MCF 10A (cell line): ENCODE measurements around the gene BICD1. TPM values are rescaled to one million over a fixed set of nuclear protein-coding genes. Genes with fewer than 3 reads are reported as not detected.

Experiments
- BruUV-seq: library from RNA; stranded (reverse); fragments of 400-500 nt; replicated peaks from 2 replicates; lab custom pipeline; 2021; lab: Mats Ljungman, UMichigan
- CTCF ChIA-PET: fragments of 300-600 bp; sonication (Branson Sonifier 250); formaldehyde crosslinking; extraction: SDS; loops from one replicate; lab custom pipeline; 2021; ENCODE audit warnings: antibody characterized with exemption, inconsistent platforms; lab: Yijun Ruan, JAX
- POLR2A ChIA-PET: fragments of 300-600, 350-650 bp; sonication (Branson Sonifier 250); formaldehyde crosslinking; extraction: SDS; loops from one replicate; lab custom pipeline; 2020; ENCODE audit warnings: antibody characterized with exemption, inconsistent platforms; lab: Yijun Ruan, JAX
- DNase-seq: peaks from one replicate; pipeline ENCODE4 v3.0.0-alpha.2; 2018; ENCODE audit not compliant: unreplicated experiment
- H3K27ac Mint-ChIP-seq: one replicate; pipeline ENCODE4 v1.8.0; 2022; ENCODE audit warnings: mild to moderate bottlenecking, low read depth, mixed read lengths; ENCODE audit not compliant: unreplicated experiment
- H3K27me3 Mint-ChIP-seq: one replicate; pipeline ENCODE4 v1.8.0; 2022; ENCODE audit warnings: mixed read lengths; ENCODE audit not compliant: insufficient read depth, unreplicated experiment
- H3K36me3 Mint-ChIP-seq: one replicate; pipeline ENCODE4 v1.8.0; 2022; ENCODE audit warnings: mild to moderate bottlenecking, moderate library complexity, mixed read lengths; ENCODE audit not compliant: insufficient read depth, unreplicated experiment
- H3K4me1 Mint-ChIP-seq: one replicate; pipeline ENCODE4 v1.8.0; 2022; ENCODE audit warnings: mixed read lengths; ENCODE audit not compliant: insufficient read depth, unreplicated experiment
- H3K4me3 Mint-ChIP-seq: one replicate; pipeline ENCODE4 v1.8.0; 2022; ENCODE audit warnings: mild to moderate bottlenecking, moderate library complexity, mixed read lengths; ENCODE audit not compliant: unreplicated experiment
- H3K9me3 Mint-ChIP-seq: one replicate; pipeline ENCODE4 v1.8.0; 2022; ENCODE audit warnings: mixed read lengths; ENCODE audit not compliant: unreplicated experiment
- CTCF ChIP-seq: fragments of 200-600 bp; IDR thresholded peaks from one replicate; pipeline ENCODE4 v1.8.0; 2022; ENCODE audit warnings: antibody characterized with exemption, mild to moderate bottlenecking; ENCODE audit not compliant: unreplicated experiment
- intact Hi-C: fragments of 100-400 bp; cut with micrococcal nuclease; formaldehyde crosslinking; loops from 2 replicates; pipeline ENCODE4 v1.14.1; 2022
- total RNA-seq: library from RNA; stranded (reverse); gene quantifications from 2 replicates; pipeline ENCODE4 v1.2.3, GENCODE V29; 2022

The BICD1 gene
- total RNA-seq, 1 experiment from 2014 or later: 49.3 TPM

- ChIA-PET CTCF (interaction anchor here (0.8 kb wide), 1 partner anchor 36 kb away, joined by 3 read pairs; no protein-coding TSS in a partner anchor), POLR2A (interaction anchor here (0.5 to 0.7 kb wide), 2 partner anchors 178 to 318 kb away, joined by 3 read pairs; no protein-coding TSS in a partner anchor)
- H3K36me3 Mint-ChIP-seq: peaks cover 6% of the 10 kb centered on the region
- intact Hi-C loops: no loop called here
- H3K27me3 Mint-ChIP-seq: no peaks in the 10 kb centered on the region
- H3K4me3 Mint-ChIP-seq: no peak overlapping the region
- no TSS peak for BruUV-seq
- DNase-seq: no peak
- TF ChIP-seq CTCF: no peak
- peaks cover 8% of the 10 kb centered on the region for H3K9me3 Mint-ChIP-seq
- no peak overlapping the region for H3K27ac Mint-ChIP-seq
- H3K4me1 Mint-ChIP-seq: peaks cover 6% of the 10 kb centered on the region
Observed at GRCh38 chr12:32252199-32253073, 145.8 kb downstream of the BICD1 start.

- no peak for TF ChIP-seq CTCF
- no peak overlapping the region for H3K4me3 Mint-ChIP-seq
- peaks cover 3% of the 10 kb centered on the region for H3K9me3 Mint-ChIP-seq
- BruUV-seq: no TSS peak
- no peak overlapping the region for H3K27ac Mint-ChIP-seq
- CTCF ChIA-PET: interaction anchor here (0.6 kb wide), 2 partner anchors 15 to 52 kb away, joined by 4 read pairs; no protein-coding TSS in a partner anchor
- no peak for DNase-seq
- POLR2A ChIA-PET: interaction anchor here (0.7 kb wide), 1 partner anchor 319 kb away, joined by 3 read pairs; no protein-coding TSS in a partner anchor
- intact Hi-C loops: no loop called here
- H3K36me3 Mint-ChIP-seq: peaks cover 6% of the 10 kb centered on the region
- peaks cover 6% of the 10 kb centered on the region for H3K4me1 Mint-ChIP-seq
- H3K27me3 Mint-ChIP-seq: no peaks in the 10 kb centered on the region
Observed at GRCh38 chr12:32253154-32253790, 146.6 kb downstream of the BICD1 start.

- intact Hi-C loops: no loop called here
- no TSS peak for BruUV-seq
Observed at GRCh38 chr12:32254260-32254956, 147.8 kb downstream of the BICD1 start.

More at GRCh38 chr12:32254260-32254956, 147.8 kb downstream of the BICD1 start:
- no peak for TF ChIP-seq CTCF
- CTCF ChIA-PET: no interaction called here
- Mint-ChIP-seq H3K27me3 (no peaks in the 10 kb centered on the region), H3K4me3 (no peak overlapping the region), H3K4me1 (no peaks in the 10 kb centered on the region), H3K27ac (no peak overlapping the region), H3K36me3 (peaks cover 6% of the 10 kb centered on the region), H3K9me3 (no peaks in the 10 kb centered on the region)
- no peak for DNase-seq
- POLR2A ChIA-PET: no interaction called here
